HCT116 (cell line): ENCODE measurements around the gene PLP2. TPM values are rescaled to one million over a fixed set of nuclear protein-coding genes. Genes with fewer than 3 reads are reported as not detected.

ENCODE experiments used
- ATAC-seq: fragments of 200-7000 bp; cut with Tn5 transposase; 2 replicates; pipeline ENCODE4 v1.9.1; 2020; ENCODE audit warnings: mild to moderate bottlenecking, moderate library complexity
- BruUV-seq: library from RNA; stranded (reverse); fragments of 400-500 nt; replicated peaks from 2 replicates; lab custom pipeline; 2021; lab: Mats Ljungman, UMichigan
- CTCF ChIA-PET: fragments of 300-600 bp; sonication (Branson Sonifier 250); formaldehyde crosslinking; loops from one replicate; lab custom pipeline; 2021; ENCODE audit warnings: antibody characterized with exemption; lab: Charles Lee
- POLR2A ChIA-PET: fragments of 300-600, 350-600 bp; sonication (Branson Sonifier 250); formaldehyde crosslinking; loops from one replicate; lab custom pipeline; 2021; ENCODE audit warnings: antibody characterized with exemption; lab: Charles Lee
- RAD21 ChIA-PET, 2 experiments: fragments of 300-600 bp; sonication (Branson Sonifier 250); formaldehyde crosslinking; loops; one replicate each; lab custom pipeline; 2023; ENCODE audit warnings: low total read pairs in 2 of 2; ENCODE audit not compliant: uncharacterized antibody in 2 of 2, unreplicated experiment in 2 of 2, low non-redundant PET in 1 of 2; lab: Charles Lee
- DNase-seq: peaks from one replicate; pipeline ENCODE4 v3.0.0-alpha.2; 2010; ENCODE audit warnings: low read depth, low spot score
- H2AFZ ChIP-seq: fragments of 200-600 bp; shearing (Covaris generic), sonication (generic); 2 replicates; pipeline ENCODE4 v1.6.1; 2017; ENCODE audit warnings: low read depth, mixed run types, mixed read lengths, antibody characterized with exemption, low read length; ENCODE audit not compliant: poor library complexity, severe bottlenecking
- H3K27ac ChIP-seq: 2 replicates; pipeline ENCODE4 v1.5.1; 2012; ENCODE audit warnings: low read depth, low read length
- H3K27me3 ChIP-seq: fragments of 200-600 bp; sonication (generic); 2 replicates; pipeline ENCODE4 v1.6.1; 2016; ENCODE audit warnings: mixed run types, low read length, mixed read lengths; ENCODE audit not compliant: insufficient read depth
- H3K36me3 ChIP-seq, 2 experiments: fragments of 200-500 bp in 1 of 2; fragments of 200-600 bp in 1 of 2; sonication (Bioruptor generic) in 1 of 2; sonication (generic) in 1 of 2; 2 replicates each; pipeline versions ENCODE4 v1.5.1 to v1.6.1; 2014 to 2016; ENCODE audit warnings: low read length in 2 of 2, inconsistent platforms in 1 of 2, mixed read lengths in 1 of 2, mixed run types in 1 of 2; ENCODE audit not compliant: insufficient read depth in 2 of 2, control insufficient read depth in 1 of 2
- H3K4me1 ChIP-seq, 2 experiments: fragments of 200-600 bp in 1 of 2; sonication (generic) in 1 of 2; 2 replicates each; pipeline versions ENCODE4 v1.5.1 to v1.6.1; 2012 to 2017; ENCODE audit warnings: low read length in 2 of 2, inconsistent platforms in 1 of 2, mild to moderate bottlenecking in 1 of 2, mixed read lengths in 1 of 2, mixed run types in 1 of 2, moderate library complexity in 1 of 2; ENCODE audit not compliant: insufficient read depth in 2 of 2, control insufficient read depth in 1 of 2
- H3K4me2 ChIP-seq: fragments of 200-600 bp; sonication (generic); 2 replicates; pipeline ENCODE4 v1.6.1; 2017; ENCODE audit warnings: mixed run types, low read length, mixed read lengths
- H3K4me3 ChIP-seq, 2 experiments: fragments of 200-600 bp in 1 of 2; sonication (generic) in 1 of 2; replicated peaks in 1 of 2; 2 replicates each; pipeline ENCODE4 v1.5.1; 2011 to 2016; ENCODE audit warnings: low read length in 2 of 2, control low read depth in 1 of 2, low read depth in 1 of 2, mild to moderate bottlenecking in 1 of 2, mixed read lengths in 1 of 2, mixed run types in 1 of 2
- H3K79me2 ChIP-seq: fragments of 200-600 bp; sonication (generic); 2 replicates; pipeline ENCODE4 v1.6.1; 2017; ENCODE audit warnings: mild to moderate bottlenecking, mixed run types, low read length, moderate library complexity, mixed read lengths; ENCODE audit not compliant: insufficient read depth
- H3K9ac ChIP-seq: fragments of 200-600 bp; sonication (generic); 2 replicates; pipeline ENCODE4 v1.6.1; 2016; ENCODE audit warnings: low read length, mixed read lengths
- H3K9me2 ChIP-seq: fragments of 200-600 bp; sonication (generic), shearing (Covaris generic); 2 replicates; pipeline ENCODE4 v1.6.1; 2017; ENCODE audit warnings: mixed run types, mild to moderate bottlenecking, moderate library complexity; ENCODE audit not compliant: insufficient read depth
- H3K9me3 ChIP-seq, 2 experiments: fragments of 200-500 bp in 1 of 2; fragments of 200-600 bp in 1 of 2; sonication (Bioruptor generic) in 1 of 2; sonication (generic) in 1 of 2; 2 replicates each; pipeline ENCODE4 v1.6.1; 2014 to 2017; ENCODE audit warnings: low read length in 2 of 2, mixed read lengths in 2 of 2, inconsistent platforms in 1 of 2, low read depth in 1 of 2, mild to moderate bottlenecking in 1 of 2, mixed run types in 1 of 2, moderate library complexity in 1 of 2; ENCODE audit not compliant: control insufficient read depth in 1 of 2, insufficient read depth in 1 of 2
- H4K20me1 ChIP-seq: fragments of 200-600 bp; sonication (generic), shearing (Covaris generic); 2 replicates; pipeline ENCODE4 v1.6.1; 2017; ENCODE audit warnings: mixed run types, mild to moderate bottlenecking, moderate library complexity; ENCODE audit not compliant: insufficient read depth
- EGR1 ChIP-seq: IDR thresholded peaks from 2 replicates; pipeline ENCODE4 v1.6.1; 2012; ENCODE audit warnings: low read depth
- EZH2phosphoT487 ChIP-seq: fragments of 200-600 bp; IDR thresholded peaks from 2 replicates; pipeline ENCODE4 v1.6.1; 2018; ENCODE audit warnings: antibody characterized with exemption, borderline replicate concordance
- JUND ChIP-seq: IDR thresholded peaks from 2 replicates; pipeline ENCODE4 v1.6.1; 2012
- RAD21 ChIP-seq: IDR thresholded peaks from 2 replicates; pipeline ENCODE4 v1.6.1; 2012; ENCODE audit warnings: low read depth, mild to moderate bottlenecking
- SRF ChIP-seq: IDR thresholded peaks from 2 replicates; pipeline ENCODE4 v1.6.1; 2012; ENCODE audit warnings: low read depth
- YY1 ChIP-seq: IDR thresholded peaks from 2 replicates; pipeline ENCODE4 v1.6.1; 2011; ENCODE audit warnings: low read length, low read depth, moderate library complexity, mild to moderate bottlenecking; ENCODE audit not compliant: insufficient replicate concordance; ENCODE audit errors: extremely low read depth
- ZFX ChIP-seq: fragments of 450-650 bp; IDR thresholded peaks from 2 replicates; pipeline ENCODE4 v1.6.1; 2017
- ZNF274 ChIP-seq: fragments of 200-500 bp; sonication (Bioruptor generic); IDR thresholded peaks from 2 replicates; pipeline ENCODE4 v1.6.1; 2014; ENCODE audit warnings: mild to moderate bottlenecking, low read depth, low read length, inconsistent platforms
- intact Hi-C: fragments of 100-400 bp; cut with micrococcal nuclease; formaldehyde crosslinking; loops from 2 replicates; pipeline ENCODE4 v1.10.0; 2022
- total RNA-seq: library from RNA; stranded (reverse); gene quantifications from one replicate; pipeline ENCODE4 v1.2.1, GENCODE V29; 2021; ENCODE audit not compliant: unreplicated experiment
- TF ChIP-seq, protein P1 (sequence below), 3 experiments: fragments of 200-600 bp in 1 of 3; sonication (generic) in 1 of 3; IDR thresholded peaks in 2 of 3; conservative IDR thresholded peaks in 1 of 3; 2 replicates each; pipeline ENCODE4 v1.5.1; 2012 to 2017; ENCODE audit warnings: low read depth in 2 of 3, low read length in 2 of 3, antibody characterized with exemption in 1 of 3, borderline replicate concordance in 1 of 3, control low read depth in 1 of 3, mild to moderate bottlenecking in 1 of 3, mixed read lengths in 1 of 3, mixed run types in 1 of 3, moderate library complexity in 1 of 3; ENCODE audit not compliant: insufficient read depth in 1 of 3
- TF ChIP-seq, protein P2 (sequence below): IDR thresholded peaks from 2 replicates; pipeline ENCODE4 v1.6.1; 2012

The PLP2 gene
- total RNA-seq, 1 experiment from 2014 or later = 207 TPM

DNA sequence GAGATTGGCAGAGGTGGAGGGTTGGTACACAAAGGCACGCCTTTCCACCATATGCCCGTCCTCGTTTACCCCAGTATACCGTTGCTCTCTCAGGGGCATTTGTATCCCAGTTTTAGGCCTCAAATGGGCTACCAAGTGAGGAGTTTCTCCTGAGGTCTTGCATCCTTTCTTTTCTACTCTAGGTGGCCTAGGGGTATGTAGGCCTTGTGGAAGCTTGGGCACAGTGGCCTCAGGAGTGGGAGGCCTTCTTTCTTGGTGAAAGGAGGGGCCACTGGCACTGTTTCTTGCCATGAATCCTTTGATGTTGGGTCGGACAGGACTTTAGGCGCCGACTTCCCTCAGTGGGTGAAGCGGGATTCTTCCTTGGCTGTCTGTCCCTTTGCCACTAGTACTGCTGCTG, 24.4 kb upstream of the PLP2 start:
- ATAC-seq = no peak
- Histone ChIP-seq H3K79me2 (no peaks in the 10 kb centered on the region), H4K20me1 (no peaks in the 10 kb centered on the region), H3K4me1 (peaks cover 0 to 4% of the 10 kb centered on the region in 2 experiments; a peak in 1 of 4 replicates), H2AFZ (no peak overlapping the region), H3K36me3 (no peaks in the 10 kb centered on the region), H3K9me2 (no peaks in the 10 kb centered on the region), H3K4me3 (no peak overlapping the region), H3K27ac (no peak overlapping the region), H3K4me2 (no peak overlapping the region), H3K9me3 (no peaks in the 10 kb centered on the region), H3K27me3 (no peaks in the 10 kb centered on the region), H3K9ac (no peak overlapping the region)
- ChIA-PET CTCF (no interaction called here), POLR2A (no interaction called here), RAD21 (no interaction called here)
- TF ChIP-seq, protein P1, sequence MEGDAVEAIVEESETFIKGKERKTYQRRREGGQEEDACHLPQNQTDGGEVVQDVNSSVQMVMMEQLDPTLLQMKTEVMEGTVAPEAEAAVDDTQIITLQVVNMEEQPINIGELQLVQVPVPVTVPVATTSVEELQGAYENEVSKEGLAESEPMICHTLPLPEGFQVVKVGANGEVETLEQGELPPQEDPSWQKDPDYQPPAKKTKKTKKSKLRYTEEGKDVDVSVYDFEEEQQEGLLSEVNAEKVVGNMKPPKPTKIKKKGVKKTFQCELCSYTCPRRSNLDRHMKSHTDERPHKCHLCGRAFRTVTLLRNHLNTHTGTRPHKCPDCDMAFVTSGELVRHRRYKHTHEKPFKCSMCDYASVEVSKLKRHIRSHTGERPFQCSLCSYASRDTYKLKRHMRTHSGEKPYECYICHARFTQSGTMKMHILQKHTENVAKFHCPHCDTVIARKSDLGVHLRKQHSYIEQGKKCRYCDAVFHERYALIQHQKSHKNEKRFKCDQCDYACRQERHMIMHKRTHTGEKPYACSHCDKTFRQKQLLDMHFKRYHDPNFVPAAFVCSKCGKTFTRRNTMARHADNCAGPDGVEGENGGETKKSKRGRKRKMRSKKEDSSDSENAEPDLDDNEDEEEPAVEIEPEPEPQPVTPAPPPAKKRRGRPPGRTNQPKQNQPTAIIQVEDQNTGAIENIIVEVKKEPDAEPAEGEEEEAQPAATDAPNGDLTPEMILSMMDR (IDR thresholded peaks at IDR 0.05 in 2 of 3, conservative IDR thresholded peaks at IDR 0.05 in 1 of 3; ENCODE audit: borderline replicate concordance in 1 of 3, insufficient read depth in 1 of 3, low read depth in 2 of 3, low read length in 2 of 3) = no peak
- TF ChIP-seq RAD21 (no peak), ZFX (no peak), SRF (no peak), EGR1 (no peak), YY1 (no peak), EZH2phosphoT487 (no peak), ZNF274 (no peak), JUND (no peak)
- TF ChIP-seq, protein P2, sequence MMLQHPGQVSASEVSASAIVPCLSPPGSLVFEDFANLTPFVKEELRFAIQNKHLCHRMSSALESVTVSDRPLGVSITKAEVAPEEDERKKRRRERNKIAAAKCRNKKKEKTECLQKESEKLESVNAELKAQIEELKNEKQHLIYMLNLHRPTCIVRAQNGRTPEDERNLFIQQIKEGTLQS = no peak
- BruUV-seq = no TSS peak
- no peak for DNase-seq
- intact Hi-C loops = no loop called here
